ENCODE results near the gene SLC12A6.

Gene SLC12A6

DNA sequence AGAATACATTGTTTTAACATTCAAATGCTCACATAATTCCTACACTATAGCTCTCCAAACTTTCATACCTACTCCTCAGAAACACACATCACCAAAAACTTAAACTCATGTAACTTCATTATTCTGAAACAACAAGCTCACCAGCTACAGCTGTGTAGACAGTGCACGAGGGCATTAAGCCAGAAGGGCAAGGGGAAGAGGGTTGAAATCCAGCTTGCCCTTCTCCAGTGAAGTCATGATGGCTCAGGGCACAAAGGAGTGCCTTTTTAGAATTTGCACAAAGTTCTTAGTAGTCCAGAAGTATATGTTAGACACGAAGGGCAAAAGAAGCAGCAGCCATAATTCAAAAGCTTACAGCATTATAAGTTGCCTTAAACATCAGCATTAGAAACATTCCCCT lies 8.6 kb downstream of the SLC12A6 start:
- H3K4me3 ChIP-seq (ENCODE audit: low read depth, low read length), result no peak overlapping the region
- no peak for TF ChIP-seq CTCF (IDR thresholded peaks at IDR 0.05; ENCODE audit: borderline replicate concordance, insufficient read depth, low read depth, low read length)

- TF ChIP-seq CTCF (IDR thresholded peaks at IDR 0.05; ENCODE audit: borderline replicate concordance, insufficient read depth, low read depth, low read length), result no peak
- H3K4me3 ChIP-seq (ENCODE audit: low read depth, low read length), result no peak overlapping the region
Measured at GRCh38 chr15:34327906-34328305, 9.7 kb downstream of the SLC12A6 start.

GRCh38 chr15:34325368-34325767 lies 12.2 kb downstream of the SLC12A6 start:
- H3K4me3 ChIP-seq (ENCODE audit: low read depth, low read length), result no peak overlapping the region
- no peak for TF ChIP-seq CTCF (IDR thresholded peaks at IDR 0.05; ENCODE audit: borderline replicate concordance, insufficient read depth, low read depth, low read length)

- H3K4me3 ChIP-seq (ENCODE audit: low read depth, low read length), result no peak overlapping the region
- no peak for TF ChIP-seq CTCF (IDR thresholded peaks at IDR 0.05; ENCODE audit: borderline replicate concordance, insufficient read depth, low read depth, low read length)
Measured at GRCh38 chr15:34324933-34325332, 12.6 kb downstream of the SLC12A6 start.

DNA sequence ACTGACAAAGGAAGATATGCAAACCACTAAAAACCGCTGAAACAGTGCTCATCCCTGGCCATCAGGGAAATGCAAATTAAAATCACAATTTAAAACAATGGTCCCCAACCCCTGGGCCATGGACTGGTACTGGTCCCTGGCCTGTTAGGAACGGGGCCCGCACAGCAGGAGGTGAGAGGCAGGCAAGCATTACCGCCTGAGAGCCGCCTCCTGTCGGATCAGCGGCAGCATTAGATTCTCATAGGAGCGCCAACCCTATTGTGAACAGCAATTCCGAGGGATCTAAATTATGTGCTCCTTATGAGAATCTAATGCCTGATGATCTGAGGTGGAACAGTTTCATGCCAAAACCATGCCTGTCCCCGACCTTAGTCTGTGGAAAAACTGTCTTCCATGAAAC lies 14.4 kb downstream of the SLC12A6 start:
- no peak overlapping the region for H3K4me3 ChIP-seq (ENCODE audit: low read depth, low read length)
- TF ChIP-seq CTCF (IDR thresholded peaks at IDR 0.05; ENCODE audit: borderline replicate concordance, insufficient read depth, low read depth, low read length), result no peak

DNA sequence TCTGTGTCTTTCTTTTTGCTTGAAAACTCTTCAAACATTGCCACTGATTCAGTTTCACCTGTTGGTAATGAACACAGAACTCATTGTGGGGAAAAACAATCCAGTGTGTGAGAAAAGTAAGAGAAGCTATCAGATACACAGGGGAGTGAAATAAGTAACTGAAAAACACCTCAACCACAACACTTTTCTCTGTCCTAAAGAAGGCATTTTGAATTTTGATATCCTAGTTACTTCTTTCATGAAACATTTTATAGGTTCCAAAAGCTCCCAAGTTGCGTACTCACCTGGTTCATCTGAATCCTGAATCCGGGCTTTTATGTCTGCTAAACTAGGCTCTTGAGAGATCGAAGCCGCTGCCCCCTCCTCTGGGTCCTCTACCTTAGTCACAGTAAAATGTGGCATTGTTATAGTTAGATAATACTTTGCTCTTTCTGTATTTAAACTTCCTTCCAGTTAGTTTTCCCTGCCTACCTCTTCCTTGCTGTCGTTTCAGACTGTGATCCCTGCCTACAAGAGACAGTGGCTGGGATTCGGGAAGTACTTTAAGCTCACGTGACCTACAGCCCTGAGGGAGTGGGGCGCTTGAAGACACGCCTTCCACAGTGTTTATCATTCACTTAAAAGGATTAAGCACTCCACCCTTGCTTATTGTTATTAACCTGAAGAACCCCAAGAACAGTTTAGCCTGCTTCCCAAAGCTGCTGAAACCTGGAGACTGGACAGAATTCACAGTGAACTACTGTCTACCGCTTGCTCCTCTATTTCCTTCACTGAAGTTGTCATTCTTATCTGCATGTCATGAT lies 19.1 kb downstream of the SLC12A6 start:
- peak overlapping the region; percentile 53 for H3K4me3 ChIP-seq (ENCODE audit: low read depth, low read length)
- TF ChIP-seq CTCF (IDR thresholded peaks at IDR 0.05; ENCODE audit: borderline replicate concordance, insufficient read depth, low read depth, low read length), result no peak
